GM12878 (cell line): Measurements from ENCODE around the gene ERN2.

Experiments used
- BCLAF1 ChIP-seq: fragments of 450-650 bp; IDR thresholded peaks from 2 replicates; pipeline ENCODE4 v1.6.1; 2017; ENCODE audit warnings: antibody characterized with exemption, mild to moderate bottlenecking, moderate library complexity
- CHD2 ChIP-seq: IDR thresholded peaks from 2 replicates; pipeline ENCODE4 v1.6.1; 2011; ENCODE audit warnings: low read depth, low read length, improper control_type of control experiment, borderline replicate concordance
- EGR1 ChIP-seq, 2 experiments: IDR thresholded peaks; 1 replicate in 1 of 2; 2 replicates in 1 of 2; pipeline ENCODE4 v1.6.1; 2011 to 2012; ENCODE audit warnings: low read depth in 2 of 2, low read length in 2 of 2, borderline replicate concordance in 1 of 2, mild to moderate bottlenecking in 1 of 2, moderate library complexity in 1 of 2
- EP300 ChIP-seq, 2 experiments: fragments of 150-350 bp in 1 of 2; IDR thresholded peaks; 2 replicates each; pipeline ENCODE4 v1.6.1; 2011 to 2012; ENCODE audit warnings: low read depth in 2 of 2, low read length in 2 of 2, borderline replicate concordance in 1 of 2, improper control_type of control experiment in 1 of 2, inconsistent platforms in 1 of 2; ENCODE audit not compliant: control insufficient read depth in 1 of 2
- MAX ChIP-seq: IDR thresholded peaks from 2 replicates; pipeline ENCODE4 v1.6.1; 2012; ENCODE audit warnings: low read depth, low read length, improper control_type of control experiment
- NR2C1 ChIP-seq: fragments of 450-650 bp; IDR thresholded peaks from 2 replicates; pipeline ENCODE4 v1.6.1; 2017; ENCODE audit warnings: antibody characterized with exemption, mild to moderate bottlenecking, moderate library complexity
- NRF1 ChIP-seq: conservative IDR thresholded peaks from 2 replicates; pipeline ENCODE4 v1.6.1; 2011; ENCODE audit warnings: mild to moderate bottlenecking, low read depth, low read length, improper control_type of control experiment
- POLR2AphosphoS5 ChIP-seq: IDR thresholded peaks from 2 replicates; pipeline ENCODE4 v1.6.1; 2011; ENCODE audit warnings: mild to moderate bottlenecking, low read length, inconsistent platforms
- RAD51 ChIP-seq: fragments of 450-650 bp; IDR thresholded peaks from 2 replicates; pipeline ENCODE4 v1.6.1; 2016; ENCODE audit warnings: moderate library complexity, mild to moderate bottlenecking, inconsistent platforms
- RCOR1 ChIP-seq: conservative IDR thresholded peaks from 2 replicates; pipeline ENCODE4 v1.6.1; 2012; ENCODE audit warnings: low read depth, low read length, improper control_type of control experiment
- YY1 ChIP-seq: IDR thresholded peaks from 2 replicates; pipeline ENCODE4 v1.6.1; 2011; ENCODE audit warnings: low read depth, mild to moderate bottlenecking, low read length

GRCh38 chr16:23702951-23703350 lies 10.1 kb downstream of the ERN2 start:
- TF ChIP-seq RCOR1 (no peak), RAD51 (no peak), MAX (no peak), YY1 (no peak), BCLAF1 (no peak), POLR2AphosphoS5 (no peak), CHD2 (no peak), NR2C1 (no peak), EP300 (IDR thresholded peaks at IDR 0.05; ENCODE audit: borderline replicate concordance in 1 of 2, control insufficient read depth in 1 of 2, low read depth in 2 of 2, low read length in 2 of 2) (no peak), NRF1 (no peak), EGR1 (IDR thresholded peaks at IDR 0.05; ENCODE audit: borderline replicate concordance in 1 of 2, low read depth in 2 of 2, low read length in 2 of 2) (no peak)
